Glomerular visceral epithelial cell (primary cell): ENCODE measurements around the gene IFT122.

Experiments
- DNase-seq: peaks from one replicate; pipeline ENCODE4 v3.0.0-alpha.2; 2016; ENCODE audit errors: extremely low spot score

IFT122 gene

GRCh38 chr3:129434140-129434539, 5.9 kb upstream of the IFT122 start:
- no peak for DNase-seq

- DNase-seq = no peak
Observed at GRCh38 chr3:129435367-129435766, 4.7 kb upstream of the IFT122 start.

GRCh38 chr3:129439226-129439816, 703 bp upstream of the IFT122 start:
- DNase-seq = peak; percentile 28

- no peak for DNase-seq
Observed at GRCh38 chr3:129440618-129441190, 680 bp downstream of the IFT122 start.

GRCh38 chr3:129441215-129441614, 1.2 kb downstream of the IFT122 start:
- no peak for DNase-seq

GRCh38 chr3:129441782-129442181, 1.8 kb downstream of the IFT122 start:
- no peak for DNase-seq

- no peak for DNase-seq
Observed at GRCh38 chr3:129442486-129442885, 2.5 kb downstream of the IFT122 start.

GRCh38 chr3:129442947-129443346, 2.9 kb downstream of the IFT122 start:
- DNase-seq = no peak

- no peak for DNase-seq
Observed at GRCh38 chr3:129445471-129445870, 5.4 kb downstream of the IFT122 start.

GRCh38 chr3:129446926-129447325, 6.9 kb downstream of the IFT122 start:
- no peak for DNase-seq

- DNase-seq = peak; percentile 25
Observed at GRCh38 chr3:129448186-129448895, 8.3 kb downstream of the IFT122 start.

- DNase-seq = no peak
Observed at GRCh38 chr3:129449279-129450115, 9.5 kb downstream of the IFT122 start.

- no peak for DNase-seq
Observed at GRCh38 chr3:129453732-129454131, 13.7 kb downstream of the IFT122 start.

- DNase-seq = no peak
Observed at GRCh38 chr3:129460155-129460554, 20.1 kb downstream of the IFT122 start.

GRCh38 chr3:129460572-129460971, 20.5 kb downstream of the IFT122 start:
- DNase-seq = no peak

GRCh38 chr3:129461022-129461421, 21.0 kb downstream of the IFT122 start:
- no peak for DNase-seq

GRCh38 chr3:129461461-129462146, 21.6 kb downstream of the IFT122 start:
- DNase-seq = no peak

- no peak for DNase-seq
Observed at GRCh38 chr3:129462361-129462968, 22.4 kb downstream of the IFT122 start.

- no peak for DNase-seq
Observed at GRCh38 chr3:129463094-129463493, 23.1 kb downstream of the IFT122 start.

GRCh38 chr3:129463716-129464115, 23.7 kb downstream of the IFT122 start:
- DNase-seq = no peak

GRCh38 chr3:129467932-129468331, 27.9 kb downstream of the IFT122 start:
- DNase-seq = no peak
